GM04503 (cell line): ENCODE results near the gene SNX6.
"Not testable (repeated sequence)": the region's sequence is repeated elsewhere in the genome, so short reads cannot be mapped to it uniquely, and the experiment has no call there.

Experiments used
- DNase-seq: peaks from one replicate; pipeline ENCODE4 v3.0.0-alpha.2; 2012; ENCODE audit warnings: low read depth

The SNX6 gene

GRCh38 chr14:34521071-34521470 lies 108.9 kb downstream of the SNX6 start:
- DNase-seq, result not testable (repeated sequence)

- not testable (repeated sequence) for DNase-seq
Measured at GRCh38 chr14:34520304-34520970, 109.5 kb downstream of the SNX6 start.
